Activated naive CD4-positive, alpha-beta T cell treated with Interleukin-2 at 50 U/mL for 16 hours (primary cell): ENCODE results near the gene HAPLN1.

Experiments used
- DNase-seq: peaks from one replicate; pipeline ENCODE4 v3.0.0-alpha.2; 2020

The HAPLN1 gene

GRCh38 chr5:83633285-83633684 is 87.4 kb downstream of the HAPLN1 start:
- no peak for DNase-seq

GRCh38 chr5:83632874-83633273 is 87.8 kb downstream of the HAPLN1 start:
- DNase-seq, result no peak

GRCh38 chr5:83628360-83628759 is 92.3 kb downstream of the HAPLN1 start:
- no peak for DNase-seq

GRCh38 chr5:83614841-83615240 is 105.8 kb downstream of the HAPLN1 start:
- DNase-seq, result no peak

GRCh38 chr5:83608122-83608521 is 112.5 kb downstream of the HAPLN1 start:
- no peak for DNase-seq

- no peak for DNase-seq
These were observed 125.4 kb downstream of the HAPLN1 start for GRCh38 chr5:83595217-83595616.

GRCh38 chr5:83590966-83591365 is 129.7 kb downstream of the HAPLN1 start:
- no peak for DNase-seq

GRCh38 chr5:83589786-83590185 is 130.9 kb downstream of the HAPLN1 start:
- DNase-seq, result no peak
